ENCODE measurements around the gene ANKS1B.

The ANKS1B gene

GRCh38 chr12:99128246-99128802 lies 856.4 kb downstream of the ANKS1B start:
- no peak for DNase-seq (ENCODE audit: low read depth in 2 of 2)

DNA sequence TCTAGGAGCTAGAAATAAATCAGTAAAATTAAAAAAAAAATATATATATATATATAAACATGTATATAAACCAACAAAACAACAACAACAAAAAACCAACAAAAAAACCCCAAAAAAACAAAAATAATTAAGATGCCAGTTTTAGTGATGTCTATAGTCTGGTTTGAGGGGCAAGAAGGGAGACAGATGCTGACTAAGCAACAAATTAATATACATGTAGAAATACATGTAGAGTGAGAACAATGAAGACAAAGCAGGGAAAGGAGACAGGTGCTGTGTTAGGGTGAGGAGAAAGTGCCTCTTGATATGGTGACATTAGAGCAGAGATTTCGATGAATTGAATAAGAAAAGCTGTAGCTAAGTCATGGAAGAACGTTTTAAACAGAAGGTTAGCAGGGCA lies 861.8 kb downstream of the ANKS1B start:
- no peak for DNase-seq (ENCODE audit: low read depth in 2 of 2)

DNA sequence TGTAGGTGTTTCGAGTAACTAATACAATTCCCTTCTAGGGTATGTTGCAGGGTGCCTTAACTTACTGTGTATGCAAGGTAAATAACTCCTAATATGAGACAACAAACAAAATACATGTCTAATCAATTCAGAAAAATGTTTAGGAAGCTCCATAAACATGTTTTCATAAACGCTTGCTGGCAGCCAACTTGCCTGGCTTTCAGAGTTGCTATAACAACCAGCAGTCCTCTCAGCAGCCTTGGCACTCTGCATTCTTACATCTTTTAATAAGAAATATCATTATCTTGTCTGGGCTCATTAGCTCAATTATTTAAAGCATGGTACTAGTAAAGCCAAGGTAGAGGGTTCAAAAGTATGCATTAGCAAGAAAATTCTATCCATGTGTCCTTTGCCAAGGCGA lies 862.2 kb downstream of the ANKS1B start:
- no peak for DNase-seq (ENCODE audit: low read depth in 2 of 2)

DNA sequence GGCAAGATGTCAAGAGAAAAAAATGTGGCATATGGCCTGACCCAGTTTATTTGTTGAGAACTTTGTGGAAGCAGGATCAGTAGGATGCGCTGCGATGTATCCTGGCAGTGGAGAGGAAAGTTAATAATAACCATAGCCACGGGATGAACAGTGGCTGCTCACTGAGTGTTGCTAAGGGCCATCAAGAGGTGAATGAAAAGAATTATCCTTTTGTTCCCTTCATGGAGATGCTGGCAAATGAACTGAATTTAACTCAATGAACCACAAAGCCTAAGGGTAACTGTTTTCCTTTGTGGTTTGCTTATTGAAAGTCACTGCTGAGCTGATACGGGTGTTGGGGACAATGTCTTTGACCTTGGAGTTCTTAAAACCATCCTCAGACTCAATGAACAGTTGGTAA lies 863.2 kb downstream of the ANKS1B start:
- no peak for DNase-seq (ENCODE audit: low read depth in 2 of 2)

DNA sequence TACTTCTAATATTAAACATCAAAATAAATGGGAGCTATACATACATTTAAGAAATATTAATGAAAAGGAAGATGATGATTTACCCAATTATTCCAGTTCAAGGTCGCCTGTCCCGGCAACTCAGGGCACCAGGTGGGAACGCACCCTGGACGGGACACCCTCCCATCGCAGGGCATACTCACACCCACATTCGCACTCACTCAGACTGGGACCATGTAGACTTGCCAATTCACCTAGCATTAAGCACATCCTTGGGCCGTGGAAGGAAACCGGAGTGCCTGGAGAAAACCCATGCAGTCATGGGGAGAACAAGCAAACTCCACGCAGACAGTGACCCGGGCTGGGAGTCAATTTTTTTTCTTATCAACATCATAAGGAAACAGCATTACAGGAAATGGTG lies 864.8 kb downstream of the ANKS1B start:
- DNase-seq (ENCODE audit: low read depth in 2 of 2): no peak

DNA sequence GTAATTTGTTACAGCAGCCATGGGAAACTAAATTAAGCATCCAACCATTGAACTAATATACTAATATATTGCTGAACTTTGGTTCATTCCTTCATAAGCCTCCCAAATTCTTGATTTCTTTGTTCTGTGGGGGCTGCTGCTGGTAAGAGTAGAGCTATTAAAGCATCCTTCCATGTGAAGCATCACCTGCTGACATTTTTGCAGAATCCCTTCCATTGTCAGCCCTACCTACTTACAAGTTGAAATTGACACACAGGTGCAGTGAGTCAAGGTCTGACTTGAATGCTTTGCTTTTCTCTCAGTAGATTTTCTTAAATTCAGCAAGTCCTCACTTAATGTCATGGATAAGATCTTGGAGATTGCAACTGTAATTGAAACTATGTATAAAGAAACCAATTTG lies 865.3 kb downstream of the ANKS1B start:
- no peak for DNase-seq (ENCODE audit: low read depth in 2 of 2)

- DNase-seq (ENCODE audit: low read depth in 2 of 2): no peak
These were observed 873.1 kb downstream of the ANKS1B start for GRCh38 chr12:99111600-99111999.

- DNase-seq (ENCODE audit: low read depth in 2 of 2): no peak
These were observed 873.9 kb downstream of the ANKS1B start for GRCh38 chr12:99110868-99111267.

DNA sequence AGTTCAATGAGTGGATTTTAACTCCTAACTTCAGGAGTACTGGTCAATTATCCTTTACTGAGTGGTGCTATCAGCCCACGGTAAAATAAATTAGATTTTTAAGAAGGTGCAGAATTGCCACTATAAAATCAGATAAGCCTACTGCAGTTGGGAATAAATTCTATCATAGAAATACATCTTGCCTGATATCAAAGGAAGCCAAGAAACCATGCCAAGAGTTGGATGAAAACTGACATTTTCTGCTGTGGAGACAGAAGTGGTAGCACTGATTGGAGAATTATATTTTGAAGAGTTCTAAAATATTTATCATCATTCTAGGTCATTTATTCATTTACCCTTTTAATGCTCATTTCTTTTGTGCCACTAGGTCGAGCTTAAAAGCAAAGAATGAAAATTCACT lies 874.5 kb downstream of the ANKS1B start:
- no peak for DNase-seq (ENCODE audit: low read depth in 2 of 2)

DNA sequence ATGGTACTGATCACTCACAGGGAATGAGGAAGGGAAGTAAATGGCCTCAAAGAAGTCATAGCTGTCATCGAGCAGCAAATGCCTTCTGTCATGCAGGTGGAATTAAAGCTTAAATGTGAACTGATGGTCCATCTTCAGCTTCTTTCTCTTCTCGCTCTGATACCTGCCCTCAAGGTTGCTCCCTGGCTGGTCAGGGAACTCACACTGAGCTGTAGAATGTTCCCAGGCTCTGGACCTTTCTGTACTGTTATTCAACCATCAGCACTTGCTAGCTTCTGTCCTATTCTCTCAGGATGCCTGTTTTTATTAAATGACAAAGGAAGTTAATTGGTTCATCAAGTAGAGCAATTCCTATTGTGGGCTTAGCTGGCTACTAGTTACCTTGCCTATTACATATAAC lies 875.8 kb downstream of the ANKS1B start:
- no peak for DNase-seq (ENCODE audit: low read depth in 2 of 2)

- no peak for DNase-seq (ENCODE audit: low read depth in 2 of 2)
These were observed 885.0 kb downstream of the ANKS1B start for GRCh38 chr12:99099786-99100185.

DNA sequence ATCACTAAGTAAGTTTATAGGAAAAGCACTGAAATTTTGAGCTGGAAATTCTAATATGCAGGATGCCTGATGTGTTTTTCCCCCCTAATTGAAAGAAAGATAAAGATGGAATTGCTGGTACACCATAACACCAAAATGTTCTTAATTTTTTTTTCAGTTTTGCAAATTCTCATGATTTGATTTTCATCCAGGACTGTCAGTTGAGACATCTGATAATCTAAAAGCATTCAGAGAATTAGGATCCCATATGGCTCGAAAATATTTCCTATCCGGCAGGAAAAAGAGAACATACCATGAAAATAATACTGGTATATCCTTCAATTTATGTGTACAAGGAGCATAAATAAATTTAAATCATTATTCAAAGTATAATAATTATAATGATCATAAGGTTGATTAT lies 887.6 kb downstream of the ANKS1B start:
- DNase-seq (ENCODE audit: low read depth in 2 of 2): no peak

GRCh38 chr12:99093166-99093565 lies 891.6 kb downstream of the ANKS1B start:
- no peak for DNase-seq (ENCODE audit: low read depth in 2 of 2)

DNA sequence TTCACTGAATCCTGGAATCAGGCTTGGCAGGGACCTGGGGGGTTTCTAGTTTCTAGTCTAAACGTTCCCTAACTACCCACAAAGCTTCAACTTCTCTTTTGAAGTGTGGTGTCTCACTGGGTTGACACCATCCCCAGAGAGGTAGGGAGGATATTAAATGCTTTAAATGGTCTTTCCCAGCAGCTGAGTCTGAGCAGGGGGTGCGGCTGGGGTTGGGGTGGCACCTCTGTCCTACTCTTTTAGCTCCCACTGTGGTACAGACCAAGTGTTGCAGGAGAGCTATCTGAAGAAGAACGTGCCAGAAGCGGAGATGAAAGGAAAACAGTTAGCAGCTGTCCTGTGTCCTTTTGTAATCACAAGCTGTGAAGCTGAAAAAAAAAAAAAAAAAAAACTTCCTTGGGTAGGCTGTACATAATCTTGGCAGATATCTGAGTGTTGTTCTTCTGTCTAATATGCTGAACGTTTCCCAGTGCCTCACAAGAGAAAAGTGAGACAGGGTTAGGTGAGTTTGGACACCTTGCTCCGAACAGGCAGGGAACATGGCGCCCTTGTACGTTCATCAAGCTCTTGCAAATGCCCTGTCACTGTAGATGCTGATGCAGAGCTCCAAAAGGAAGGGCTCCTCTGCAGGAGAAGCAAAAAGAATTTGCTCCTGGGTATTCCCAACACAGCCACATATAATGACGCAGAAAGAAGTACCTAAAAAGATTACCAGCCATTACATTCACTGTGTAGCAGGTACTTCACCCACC lies 892.5 kb downstream of the ANKS1B start:
- DNase-seq (ENCODE audit: low read depth in 2 of 2): no peak

- DNase-seq (ENCODE audit: low read depth in 2 of 2): no peak
These were observed 897.5 kb downstream of the ANKS1B start for GRCh38 chr12:99087278-99087677.

GRCh38 chr12:99079811-99080210 lies 904.9 kb downstream of the ANKS1B start:
- no peak for DNase-seq (ENCODE audit: low read depth in 2 of 2)

DNA sequence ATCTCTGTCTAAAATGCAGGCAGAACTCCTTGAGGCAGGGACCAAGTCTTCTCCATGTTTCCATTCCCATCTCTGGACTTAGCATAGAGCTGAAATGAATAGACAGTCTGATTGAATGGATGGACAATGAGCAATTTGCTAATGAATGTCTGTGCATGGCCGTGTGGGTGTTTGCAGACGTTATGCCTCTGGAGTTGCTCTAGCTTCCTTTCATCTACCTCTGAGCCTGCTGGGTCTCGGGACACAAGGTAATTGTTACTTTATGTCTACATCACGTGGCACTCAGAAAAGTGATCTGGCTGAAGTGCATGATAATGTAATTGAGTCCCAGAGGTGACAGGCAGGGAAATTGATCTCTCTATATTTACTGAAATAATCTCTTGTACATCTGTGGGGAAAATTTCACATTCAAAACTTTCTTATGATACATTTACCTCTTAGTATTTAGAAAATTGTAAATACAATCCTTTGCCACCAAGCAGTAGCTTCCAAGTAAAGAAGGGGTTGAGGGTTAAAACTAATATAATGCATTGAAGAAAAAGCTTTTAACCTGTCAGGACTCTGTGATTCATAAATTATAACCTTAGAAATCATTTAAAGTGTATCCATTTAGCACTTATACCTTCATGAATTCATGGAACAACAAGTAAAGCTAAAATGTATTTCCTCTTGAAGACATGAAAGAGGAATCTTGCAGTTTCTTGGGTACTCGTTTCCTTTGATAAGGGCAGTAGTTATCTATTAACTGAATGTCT lies 915.6 kb downstream of the ANKS1B start:
- DNase-seq (ENCODE audit: low read depth in 2 of 2): no peak

DNA sequence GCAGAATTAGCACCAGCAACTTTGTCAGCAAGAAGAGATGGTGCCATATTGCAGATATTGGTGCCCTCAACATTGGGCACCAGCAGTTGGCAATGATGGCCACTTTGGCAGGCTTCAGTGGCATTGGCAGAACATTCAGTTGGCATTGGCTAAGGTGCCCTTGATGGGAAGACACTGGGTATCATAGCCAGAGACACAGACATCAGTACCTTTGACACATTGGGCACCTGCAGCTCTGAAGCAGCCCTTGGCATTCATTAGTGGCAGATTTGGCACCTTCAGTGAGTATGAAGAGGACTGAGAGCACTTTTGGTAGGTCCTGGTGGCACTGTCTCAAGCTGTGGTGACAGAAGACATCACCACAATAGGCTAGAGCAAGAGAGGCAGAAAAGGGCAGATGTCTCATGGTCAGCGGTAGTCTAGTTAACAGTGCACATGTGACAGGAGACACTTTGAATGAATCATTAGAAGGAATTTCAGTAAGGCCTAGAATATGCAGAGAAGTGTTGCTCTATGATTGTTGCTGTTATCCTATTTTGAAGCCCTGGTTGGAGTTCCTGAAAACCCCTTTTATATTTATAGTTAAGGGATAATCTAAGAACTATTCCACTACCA lies 917.5 kb downstream of the ANKS1B start:
- DNase-seq (ENCODE audit: low read depth in 2 of 2): no peak

DNA sequence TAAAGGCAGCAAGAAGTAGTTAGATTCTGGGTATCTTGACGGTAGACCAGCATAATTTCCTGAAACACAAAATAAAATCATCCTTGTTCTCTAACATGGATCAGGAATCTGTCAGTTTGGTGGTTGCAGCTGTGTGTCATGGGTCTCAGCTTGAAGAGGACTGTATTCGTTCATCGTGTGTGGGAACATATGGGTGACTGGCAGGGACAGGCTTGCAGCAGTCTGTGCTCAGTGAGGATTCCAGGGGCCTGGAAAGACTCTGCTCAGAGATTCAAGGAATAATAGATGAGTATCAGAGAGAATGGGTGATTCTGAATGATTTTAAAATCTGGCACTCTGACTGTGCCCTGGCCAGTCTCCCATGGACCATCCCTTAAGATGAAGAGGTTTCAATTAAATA lies 918.0 kb downstream of the ANKS1B start:
- no peak for DNase-seq (ENCODE audit: low read depth in 2 of 2)

GRCh38 chr12:99063182-99063581 lies 921.6 kb downstream of the ANKS1B start:
- no peak for DNase-seq (ENCODE audit: low read depth in 2 of 2)

DNA sequence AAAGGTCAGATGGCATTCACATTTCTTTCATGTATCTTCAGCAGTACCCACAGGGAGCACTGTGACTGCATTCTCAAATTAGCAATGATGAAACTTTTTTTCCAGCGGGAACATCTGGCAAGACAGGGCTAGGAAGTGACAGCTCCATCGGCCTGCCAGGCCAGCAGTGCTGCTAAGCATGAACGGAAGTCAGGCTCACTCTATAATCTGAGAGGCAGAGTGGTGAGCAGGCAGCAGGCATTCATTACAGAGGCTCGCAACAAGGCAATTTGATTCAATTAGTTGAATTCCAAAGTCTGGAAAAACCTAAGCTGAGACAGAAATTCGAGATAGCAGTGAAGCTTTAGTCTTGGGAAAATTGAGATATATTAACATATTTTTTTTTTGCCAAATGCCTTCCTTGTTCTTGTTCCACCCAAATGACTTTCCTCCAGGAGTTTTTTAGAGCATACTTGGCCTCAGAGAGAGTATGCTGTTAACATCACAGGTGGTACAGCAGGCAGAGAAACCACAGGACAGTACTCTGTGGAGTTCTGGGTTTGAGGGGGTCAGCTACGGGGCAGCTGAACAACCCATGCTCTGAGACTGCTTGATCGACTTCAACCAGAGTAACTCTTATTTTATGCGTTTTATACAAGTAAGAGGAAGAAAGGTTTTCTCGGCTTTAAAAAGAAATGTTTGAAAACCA lies 924.8 kb downstream of the ANKS1B start:
- no peak for DNase-seq (ENCODE audit: low read depth in 2 of 2)

DNA sequence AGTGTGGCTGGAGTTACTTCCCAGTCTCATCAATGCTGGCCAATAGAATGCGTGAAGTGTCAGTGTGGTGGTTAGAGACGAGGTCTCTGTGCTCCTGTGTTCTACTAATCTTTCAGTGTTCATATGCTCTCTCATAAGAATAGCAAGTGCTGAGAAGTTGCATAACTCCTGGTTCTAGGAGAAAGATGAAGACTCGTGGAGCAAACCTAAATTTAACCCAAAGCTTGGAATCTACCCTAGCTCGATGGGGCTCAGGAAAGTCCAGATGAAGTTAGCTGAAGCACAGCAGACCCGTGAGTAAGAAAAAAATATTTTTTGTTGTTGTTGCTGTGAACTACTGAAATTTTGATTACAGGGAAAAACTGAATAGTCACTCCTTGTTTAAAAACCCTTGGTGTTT lies 927.1 kb downstream of the ANKS1B start:
- no peak for DNase-seq (ENCODE audit: low read depth in 2 of 2)

Measured in activated CD4-positive, alpha-beta T cell treated with anti-CD3 and anti-CD28 coated beads for 24 hours (primary cell).